Placental pericyte (primary cell): ENCODE measurements around the gene SPATA31A7. TPM values are rescaled to one million over a fixed set of nuclear protein-coding genes. Genes with fewer than 3 reads are reported as not detected.

Experiments used
- small RNA-seq: library from RNA; depleted of rRNA; stranded (forward); fragments of <200 nt; gene quantifications from one replicate; pipeline ENCODE3, GENCODE V24; 2012; ENCODE audit warnings: low replicate concordance
- total RNA-seq: library from RNA; depleted of rRNA; stranded (reverse); fragments of >200 nt; gene quantifications from 2 replicates; pipeline ENCODE4 v1.2.3, GENCODE V29; 2012

SPATA31A7 gene
- total RNA-seq, result not detected in 2 replicates

GRCh38 chr9:61189736-61190135, at the start of gene SPATA31A7:
TSS of gene SPATA31A7 (plus strand) at chr9:61190036. CDS start at chr9:61190065, 29 bp downstream.

Small RNA genes within 50 kb of the gene (small RNA-seq; reads per million reads assigned to genes)
- gene BX005040.2, result not detected
